Stimulated activated CD4-positive, alpha-beta T cell treated with anti-CD3 and anti-CD28 coated beads, Interleukin-2, amount 100 ng/mL, for 24 hours (primary cell): ENCODE measurements around the gene CTDSP1.

Experiments used
- DNase-seq, 2 donors: peaks; one replicate each; pipeline ENCODE4 v3.0.0-alpha.2; 2020

Gene CTDSP1

GRCh38 chr2:218427741-218428140, 28.1 kb downstream of the CTDSP1 start:
- DNase-seq, result no peak

- no peak for DNase-seq
Measured at GRCh38 chr2:218428846-218429558, 29.3 kb downstream of the CTDSP1 start.

- no peak for DNase-seq
Measured at GRCh38 chr2:218429911-218430692, 30.4 kb downstream of the CTDSP1 start.

- DNase-seq, result no peak
Measured at GRCh38 chr2:218430721-218431120, 31.1 kb downstream of the CTDSP1 start.

- DNase-seq, result no peak
Measured at GRCh38 chr2:218431878-218432277, 32.2 kb downstream of the CTDSP1 start.

- DNase-seq, result no peak
Measured at GRCh38 chr2:218432676-218433365, 33.2 kb downstream of the CTDSP1 start.

GRCh38 chr2:218434456-218434855, 34.8 kb downstream of the CTDSP1 start:
- no peak for DNase-seq

- DNase-seq, result no peak
Measured at GRCh38 chr2:218435003-218435982, 35.6 kb downstream of the CTDSP1 start.

- no peak for DNase-seq
Measured at GRCh38 chr2:218436992-218437391, 37.3 kb downstream of the CTDSP1 start.

- no peak for DNase-seq
Measured at GRCh38 chr2:218437969-218438368, 38.3 kb downstream of the CTDSP1 start.

GRCh38 chr2:218438596-218438995, 38.9 kb downstream of the CTDSP1 start:
- DNase-seq, result no peak

- no peak for DNase-seq
Measured at GRCh38 chr2:218444692-218445357, 45.2 kb downstream of the CTDSP1 start.

- no peak for DNase-seq
Measured at GRCh38 chr2:218445602-218446001, 45.9 kb downstream of the CTDSP1 start.

GRCh38 chr2:218446547-218446946, 46.9 kb downstream of the CTDSP1 start:
- DNase-seq, result no peak

GRCh38 chr2:218447072-218447471, 47.4 kb downstream of the CTDSP1 start:
- DNase-seq, result no peak

GRCh38 chr2:218448934-218449333, 49.3 kb downstream of the CTDSP1 start:
- no peak for DNase-seq

GRCh38 chr2:218452079-218452478, 52.4 kb downstream of the CTDSP1 start:
- no peak for DNase-seq
